IPS DF 6.9 (cell line): Measurements from ENCODE around the gene FAR1.

ENCODE experiments used
- DNase-seq: peaks from one replicate; pipeline ENCODE4 v3.0.0-alpha.2; 2013; ENCODE audit warnings: low read depth, low spot score
- H3K27ac ChIP-seq: one replicate; pipeline ENCODE4 v1.5.1; 2013; ENCODE audit warnings: low read length, control low read depth
- H3K27me3 ChIP-seq: 2 replicates; pipeline ENCODE4 v1.6.1; 2013; ENCODE audit warnings: mild to moderate bottlenecking, low read length; ENCODE audit not compliant: control insufficient read depth, insufficient read depth
- H3K36me3 ChIP-seq: 2 replicates; pipeline ENCODE4 v1.6.1; 2013; ENCODE audit warnings: low read length; ENCODE audit not compliant: control insufficient read depth, insufficient read depth
- H3K4me1 ChIP-seq: 2 replicates; pipeline ENCODE4 v1.6.1; 2013; ENCODE audit warnings: low read length; ENCODE audit not compliant: control insufficient read depth, insufficient read depth
- H3K4me3 ChIP-seq: 2 replicates; pipeline ENCODE4 v1.5.1; 2013; ENCODE audit warnings: mild to moderate bottlenecking, low read length
- H3K9me3 ChIP-seq: 2 replicates; pipeline ENCODE4 v1.6.1; 2013; ENCODE audit warnings: low read length, inconsistent platforms; ENCODE audit not compliant: control insufficient read depth, insufficient read depth
- WGBS: extraction: QIAGEN DNeasy Blood & Tissue Kit; methylation state at CpG from one replicate; pipeline ENCODE4 v1.1.7; 2013; ENCODE audit warnings: mixed read lengths, missing lambda C conversion rate; ENCODE audit not compliant: insufficient read length, insufficient coverage; 5-methylcytosine and 5-hydroxymethylcytosine counted together

FAR1 gene

GRCh38 chr11:13702071-13702470, 33.6 kb downstream of the FAR1 start:
- H3K36me3 ChIP-seq: no peaks in the 10 kb centered on the region; the same call in 1 of the 2 replicates

GRCh38 chr11:13705710-13706109, 37.2 kb downstream of the FAR1 start:
- H3K27me3 ChIP-seq: no peaks in the 10 kb centered on the region
- no peaks in the 10 kb centered on the region; the same call in 1 of the 2 replicates for H3K36me3 ChIP-seq
- no peaks in the 10 kb centered on the region for H3K4me1 ChIP-seq
- DNase-seq: no peak
- no peak overlapping the region for H3K27ac ChIP-seq
- H3K9me3 ChIP-seq: no peaks in the 10 kb centered on the region
- no peak overlapping the region for H3K4me3 ChIP-seq

More at GRCh38 chr11:13702071-13702470, 33.6 kb downstream of the FAR1 start:
- no peaks in the 10 kb centered on the region for H3K9me3 ChIP-seq
- no peak overlapping the region for H3K4me3 ChIP-seq
- H3K27ac ChIP-seq: no peak overlapping the region
- no peaks in the 10 kb centered on the region for H3K27me3 ChIP-seq
- no peaks in the 10 kb centered on the region for H3K4me1 ChIP-seq
- DNase-seq: no peak

GRCh38 chr11:13713982-13714381, 45.5 kb downstream of the FAR1 start:
- Histone ChIP-seq H3K4me1 (no peaks in the 10 kb centered on the region), H3K27me3 (no peaks in the 10 kb centered on the region), H3K27ac (no peak overlapping the region), H3K9me3 (no peaks in the 10 kb centered on the region), H3K4me3 (no peak overlapping the region), H3K36me3 (no peaks in the 10 kb centered on the region; the same call in 1 of the 2 replicates)
- no CpG with 5 or more reads among the region's 2 CpGs for WGBS
- DNase-seq: no peak

GRCh38 chr11:13717331-13717730, 48.9 kb downstream of the FAR1 start:
- DNase-seq: no peak
- no CpG with 5 or more reads among the region's 3 CpGs for WGBS
- Histone ChIP-seq H3K4me3 (no peak overlapping the region), H3K9me3 (no peaks in the 10 kb centered on the region), H3K27me3 (no peaks in the 10 kb centered on the region), H3K27ac (no peak overlapping the region), H3K36me3 (no peaks in the 10 kb centered on the region; the same call in 1 of the 2 replicates), H3K4me1 (no peaks in the 10 kb centered on the region)

- peaks cover 2% of the 10 kb centered on the region; the same call in 1 of the 2 replicates for H3K36me3 ChIP-seq
- H3K27me3 ChIP-seq: no peaks in the 10 kb centered on the region
- no peaks in the 10 kb centered on the region for H3K9me3 ChIP-seq
Measured at GRCh38 chr11:13718394-13718793, 49.9 kb downstream of the FAR1 start.

GRCh38 chr11:13720940-13721339, 52.5 kb downstream of the FAR1 start:
- H3K9me3 ChIP-seq: no peaks in the 10 kb centered on the region
- H3K27ac ChIP-seq: no peak overlapping the region
- no peaks in the 10 kb centered on the region for H3K4me1 ChIP-seq
- WGBS: 100% methylated on average over 1 of the region's 1 CpG
- no peaks in the 10 kb centered on the region for H3K27me3 ChIP-seq
- DNase-seq: no peak
- H3K4me3 ChIP-seq: no peak overlapping the region
- 0 out of 2 replicates have a peak, but pooled peaks cover 2% of the 10 kb centered on the region for H3K36me3 ChIP-seq

More at GRCh38 chr11:13718394-13718793, 49.9 kb downstream of the FAR1 start:
- Histone ChIP-seq H3K4me1 (no peaks in the 10 kb centered on the region), H3K27ac (no peak overlapping the region), H3K4me3 (no peak overlapping the region)
- DNase-seq: no peak

- DNase-seq: no peak
- no peaks in the 10 kb centered on the region for H3K4me1 ChIP-seq
- no peaks in the 10 kb centered on the region for H3K9me3 ChIP-seq
- H3K36me3 ChIP-seq: 0 out of 2 replicates have a peak, but pooled peaks cover 2% of the 10 kb centered on the region
- no peak overlapping the region for H3K4me3 ChIP-seq
- H3K27me3 ChIP-seq: no peaks in the 10 kb centered on the region
- H3K27ac ChIP-seq: no peak overlapping the region
Measured at GRCh38 chr11:13721760-13722159, 53.3 kb downstream of the FAR1 start.

- no CpG with 5 or more reads among the region's 1 CpG for WGBS
- H3K9me3 ChIP-seq: no peaks in the 10 kb centered on the region
- H3K4me1 ChIP-seq: no peaks in the 10 kb centered on the region
- DNase-seq: no peak
- no peak overlapping the region for H3K27ac ChIP-seq
- no peaks in the 10 kb centered on the region for H3K27me3 ChIP-seq
- no peak overlapping the region for H3K4me3 ChIP-seq
- H3K36me3 ChIP-seq: peaks cover 4% of the 10 kb centered on the region; the same call in 1 of the 2 replicates
Measured at GRCh38 chr11:13726456-13726855, 58.0 kb downstream of the FAR1 start.

GRCh38 chr11:13728076-13728475, 59.6 kb downstream of the FAR1 start:
- Histone ChIP-seq H3K9me3 (no peaks in the 10 kb centered on the region), H3K4me3 (no peak overlapping the region), H3K36me3 (peaks cover 2% of the 10 kb centered on the region; the same call in 1 of the 2 replicates), H3K27ac (no peak overlapping the region), H3K4me1 (no peaks in the 10 kb centered on the region), H3K27me3 (no peaks in the 10 kb centered on the region)
- no peak for DNase-seq

- Histone ChIP-seq H3K36me3 (no peaks in the 10 kb centered on the region), H3K27me3 (no peaks in the 10 kb centered on the region), H3K27ac (no peak overlapping the region), H3K9me3 (no peaks in the 10 kb centered on the region), H3K4me1 (no peaks in the 10 kb centered on the region), H3K4me3 (no peak overlapping the region)
- no CpG with 5 or more reads among the region's 3 CpGs for WGBS
- DNase-seq: no peak
Measured at GRCh38 chr11:13734530-13734929, 66.1 kb downstream of the FAR1 start.

GRCh38 chr11:13745165-13745564, 76.7 kb downstream of the FAR1 start:
- H3K36me3 ChIP-seq: no peaks in the 10 kb centered on the region

More at GRCh38 chr11:13745165-13745564, 76.7 kb downstream of the FAR1 start:
- Histone ChIP-seq H3K27ac (no peak overlapping the region), H3K4me3 (no peak overlapping the region), H3K4me1 (no peaks in the 10 kb centered on the region), H3K9me3 (no peaks in the 10 kb centered on the region), H3K27me3 (no peaks in the 10 kb centered on the region)
- no peak for DNase-seq
- no CpG with 5 or more reads among the region's 2 CpGs for WGBS
